ENCODE results near the gene GAS5.

DNA sequence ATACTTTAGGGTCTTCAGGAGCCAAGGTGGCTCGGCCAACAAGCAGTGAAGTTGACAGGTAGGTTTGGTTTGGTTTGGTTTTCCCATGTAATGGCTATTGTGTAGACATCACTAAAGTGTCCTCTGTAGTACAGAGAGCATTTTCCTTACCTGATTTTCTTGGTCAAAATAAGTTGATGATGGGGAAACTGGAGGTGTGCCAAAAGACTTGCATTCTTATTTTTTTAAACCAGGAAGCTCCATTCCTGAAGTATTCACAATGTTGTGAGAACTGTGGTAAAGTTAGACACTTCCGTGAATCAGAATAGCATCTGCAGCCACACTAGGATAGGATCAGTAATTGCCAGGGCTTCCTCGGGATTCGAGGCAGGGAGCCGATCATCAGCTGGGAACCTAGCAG lies 3.3 kb upstream of the GAS5 start:
- TF ChIP-seq, protein P1, sequence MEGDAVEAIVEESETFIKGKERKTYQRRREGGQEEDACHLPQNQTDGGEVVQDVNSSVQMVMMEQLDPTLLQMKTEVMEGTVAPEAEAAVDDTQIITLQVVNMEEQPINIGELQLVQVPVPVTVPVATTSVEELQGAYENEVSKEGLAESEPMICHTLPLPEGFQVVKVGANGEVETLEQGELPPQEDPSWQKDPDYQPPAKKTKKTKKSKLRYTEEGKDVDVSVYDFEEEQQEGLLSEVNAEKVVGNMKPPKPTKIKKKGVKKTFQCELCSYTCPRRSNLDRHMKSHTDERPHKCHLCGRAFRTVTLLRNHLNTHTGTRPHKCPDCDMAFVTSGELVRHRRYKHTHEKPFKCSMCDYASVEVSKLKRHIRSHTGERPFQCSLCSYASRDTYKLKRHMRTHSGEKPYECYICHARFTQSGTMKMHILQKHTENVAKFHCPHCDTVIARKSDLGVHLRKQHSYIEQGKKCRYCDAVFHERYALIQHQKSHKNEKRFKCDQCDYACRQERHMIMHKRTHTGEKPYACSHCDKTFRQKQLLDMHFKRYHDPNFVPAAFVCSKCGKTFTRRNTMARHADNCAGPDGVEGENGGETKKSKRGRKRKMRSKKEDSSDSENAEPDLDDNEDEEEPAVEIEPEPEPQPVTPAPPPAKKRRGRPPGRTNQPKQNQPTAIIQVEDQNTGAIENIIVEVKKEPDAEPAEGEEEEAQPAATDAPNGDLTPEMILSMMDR (conservative IDR thresholded peaks at IDR 0.05 in 1 of 2, IDR thresholded peaks at IDR 0.05 in 1 of 2; ENCODE audit: extremely low read depth in 1 of 2, insufficient read depth in 1 of 2, low read depth in 1 of 2, low read length in 2 of 2): no peak
- no peak for TF ChIP-seq EZH2 (IDR thresholded peaks at IDR 0.05; ENCODE audit: borderline replicate concordance, low read length)
